Bone marrow (tissue), 2 donors: ENCODE data around the gene CXCL5.
"Not testable (repeated sequence)": the region's sequence is repeated elsewhere in the genome, so short reads cannot be mapped to it uniquely, and the experiment has no call there.

ENCODE experiments used
- DNase-seq, 2 donors: peaks; one replicate each; lab custom pipeline; 2025; lab: John Stamatoyannopoulos, UW

CXCL5 gene

DNA sequence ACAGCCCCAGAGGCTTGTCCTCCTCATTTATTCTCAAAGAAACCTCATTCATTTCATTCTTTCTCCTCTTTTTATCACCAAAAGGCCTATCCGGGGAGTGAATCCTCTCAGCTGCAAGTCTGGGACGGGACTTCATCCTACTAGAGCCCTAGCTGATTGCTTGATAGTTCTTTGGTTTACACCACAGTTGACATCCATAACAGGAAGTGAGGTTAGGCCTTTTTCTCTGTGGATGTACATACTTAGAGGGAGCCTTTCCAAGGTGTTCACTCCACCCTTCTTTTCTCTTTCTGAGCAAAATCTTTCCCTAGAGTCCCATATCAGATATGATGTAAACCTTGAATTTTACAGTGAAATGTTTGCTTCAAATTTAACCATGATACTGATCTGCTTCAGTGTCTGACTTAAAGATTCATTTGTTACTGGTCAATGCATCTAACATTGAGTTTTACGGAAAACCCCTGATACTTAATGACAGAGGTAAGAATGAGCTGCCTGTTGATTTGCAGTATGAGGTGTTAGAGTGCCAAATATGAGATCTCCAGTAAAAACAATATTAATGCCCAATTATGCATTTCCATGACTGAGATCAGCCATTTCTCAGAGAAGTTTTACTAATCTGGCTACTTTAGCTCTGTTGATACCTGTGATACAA lies 16.8 kb upstream of the CXCL5 start:
- DNase-seq = no peak

GRCh38 chr4:74014332-74014731 lies 15.9 kb upstream of the CXCL5 start:
- no peak for DNase-seq

- peak in 1 of 2 donors; percentile 9 for DNase-seq
Measured at GRCh38 chr4:74013264-74013663, 14.8 kb upstream of the CXCL5 start.

GRCh38 chr4:74012130-74012529 lies 13.7 kb upstream of the CXCL5 start:
- no peak for DNase-seq

DNA sequence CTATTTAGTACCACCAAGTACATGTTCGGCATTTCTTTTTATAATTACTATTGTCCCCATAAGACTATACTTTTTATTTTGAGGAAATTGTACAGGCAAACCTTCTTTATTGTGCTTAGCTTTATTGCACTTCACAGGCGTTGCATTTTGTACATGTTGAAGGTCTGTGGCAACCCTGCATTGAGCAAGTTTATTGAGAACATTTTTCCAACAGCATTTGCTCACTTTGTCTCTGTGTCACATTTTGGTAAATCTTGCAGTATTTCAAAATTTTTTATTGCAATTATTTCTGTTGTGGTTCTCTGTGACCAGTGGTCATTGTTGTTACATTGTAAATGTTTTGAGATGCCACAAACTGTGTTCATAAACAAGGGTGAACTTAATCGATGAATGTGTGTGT lies 10.8 kb upstream of the CXCL5 start:
- DNase-seq = no peak

DNA sequence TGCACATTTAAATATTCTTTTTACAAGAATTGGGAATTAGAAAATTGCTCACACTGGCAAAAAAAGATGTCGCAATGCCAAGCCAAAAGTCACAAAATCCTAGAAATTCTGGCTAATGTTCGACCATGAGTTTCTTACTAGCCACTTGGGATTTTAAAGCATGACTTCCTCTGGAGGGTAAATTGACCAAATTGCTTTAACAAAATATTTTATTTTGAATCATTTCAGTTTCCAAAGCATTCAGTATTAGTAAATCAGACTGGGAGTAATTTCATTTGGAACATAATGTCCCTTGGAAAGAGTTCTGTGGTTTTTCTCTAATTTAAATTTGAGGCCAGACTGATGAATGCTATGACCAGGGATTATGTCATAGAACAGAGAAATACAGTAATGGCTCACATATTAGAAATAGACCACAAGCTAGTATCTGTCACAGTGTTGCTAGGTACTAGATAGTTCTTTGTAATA lies 7.6 kb upstream of the CXCL5 start:
- DNase-seq = no peak

DNA sequence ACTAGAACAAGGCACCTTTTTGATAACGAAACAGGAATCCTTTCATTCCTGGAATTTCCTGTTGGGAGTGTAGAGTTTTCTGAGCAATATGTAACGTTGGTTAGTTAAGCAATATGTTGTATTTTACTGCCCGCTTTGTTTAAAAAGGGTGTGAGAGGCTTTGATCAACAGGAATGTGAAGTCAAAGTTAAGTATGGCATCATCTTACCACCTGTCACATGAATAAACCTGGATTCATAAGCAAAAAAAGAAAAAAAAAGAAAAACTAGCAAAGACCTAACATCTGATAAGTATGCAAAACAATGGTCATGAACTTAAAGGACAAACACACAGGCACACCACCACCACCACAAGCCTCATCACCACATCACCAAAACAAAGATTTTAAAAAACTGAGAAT lies 7.1 kb upstream of the CXCL5 start:
- no peak for DNase-seq

- DNase-seq = no peak
Measured at GRCh38 chr4:74004668-74005067, 6.2 kb upstream of the CXCL5 start.

DNA sequence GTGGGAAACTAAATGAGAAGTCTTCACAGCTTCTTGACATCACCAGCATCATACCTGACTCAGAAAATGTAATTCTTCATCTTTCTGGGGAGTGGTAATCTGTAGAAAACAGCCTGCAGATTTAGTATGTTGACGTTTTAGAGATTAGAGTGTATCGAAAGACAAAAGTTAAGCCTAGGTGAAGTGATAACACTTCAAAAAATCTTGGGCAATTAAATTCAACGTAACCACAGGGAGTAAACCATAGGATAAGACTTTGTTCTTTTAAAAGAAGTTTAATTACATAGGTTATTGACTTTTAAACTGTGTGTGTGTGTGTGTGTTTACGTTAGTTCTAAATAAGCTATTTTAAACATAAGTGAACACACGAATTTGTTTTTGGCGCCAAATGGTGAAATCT lies 1.8 kb upstream of the CXCL5 start:
- DNase-seq = no peak

- no peak for DNase-seq
Measured at GRCh38 chr4:73992050-73992449, 6.4 kb downstream of the CXCL5 start.

DNA sequence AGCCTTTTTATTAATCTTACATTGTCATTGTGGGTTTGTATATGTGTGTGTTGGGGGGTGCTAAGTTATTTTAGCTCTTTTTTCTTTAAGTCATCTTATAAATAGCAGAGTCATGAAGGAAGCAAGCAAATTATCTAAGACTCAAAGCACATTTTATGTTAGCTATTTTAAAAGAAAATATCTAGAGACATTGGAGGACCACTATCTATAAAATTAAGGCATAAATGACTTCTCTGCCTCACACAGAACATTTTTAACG lies 6.8 kb downstream of the CXCL5 start:
- no peak for DNase-seq

- no peak for DNase-seq
Measured at GRCh38 chr4:73990988-73991741, 7.3 kb downstream of the CXCL5 start.

DNA sequence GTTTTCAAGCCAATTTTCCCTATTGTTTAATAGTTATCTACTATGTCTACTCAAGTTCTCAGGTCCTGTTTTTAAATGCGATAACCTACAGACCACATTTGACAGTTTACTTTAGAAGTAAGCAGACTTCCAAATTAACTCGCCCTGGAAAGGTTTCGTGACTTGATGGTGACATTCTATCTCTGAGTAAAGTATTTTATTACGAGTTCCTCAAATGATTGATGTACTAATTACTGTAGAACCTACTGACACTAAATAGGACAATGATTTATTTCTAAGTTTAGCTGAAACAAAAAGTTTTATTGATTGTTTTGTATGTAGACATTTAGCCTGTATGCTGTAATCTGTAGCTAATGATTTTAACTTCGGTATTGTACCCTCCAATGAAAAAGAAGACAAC lies 8.5 kb downstream of the CXCL5 start:
- DNase-seq = no peak

DNA sequence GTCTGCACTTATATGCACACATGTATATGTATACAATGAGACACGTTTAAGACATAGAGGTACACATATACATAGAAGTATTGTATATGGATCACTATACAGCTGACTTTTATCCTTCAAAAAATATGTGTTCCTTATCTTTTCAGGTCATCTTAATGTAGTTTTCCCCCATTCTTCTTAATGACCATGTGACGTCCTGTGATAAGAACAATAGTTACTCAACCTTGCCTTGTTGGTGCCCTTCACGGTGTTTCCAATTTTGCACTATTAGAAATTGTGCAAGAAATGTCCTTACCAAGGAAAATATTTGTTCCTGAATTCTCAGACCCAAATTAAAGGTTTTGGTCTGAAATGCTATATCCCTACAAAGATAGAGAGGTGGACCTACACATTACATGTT lies 9.4 kb downstream of the CXCL5 start:
- no peak for DNase-seq

DNA sequence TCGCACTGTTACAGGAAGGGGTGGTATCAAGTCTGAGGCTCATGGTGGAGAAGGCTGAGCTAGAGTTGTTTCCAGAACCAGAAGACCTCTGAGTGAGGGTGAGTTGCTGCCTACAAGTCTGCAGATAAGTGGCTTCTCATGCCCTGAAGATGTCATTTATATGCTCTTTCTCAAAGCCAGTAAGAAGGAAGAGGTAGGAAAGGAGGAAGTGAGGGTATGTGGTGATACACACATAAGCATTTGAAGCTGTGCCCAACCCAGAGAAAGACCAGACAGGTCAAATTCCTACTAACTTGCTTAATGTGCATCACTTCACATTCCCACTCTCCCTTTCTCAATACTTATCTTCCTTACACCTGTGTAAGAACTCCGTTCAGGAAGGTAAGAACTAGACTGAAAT lies 10.4 kb downstream of the CXCL5 start, which contains the start of gene PPBP:
Gene PPBP (minus strand): TSS at position 130 of the 400 bp plus-strand sequence. CDS start 87 bp downstream, at position 43.
- DNase-seq = peak in 1 of 2 donors; percentile 59

- no peak for DNase-seq
Measured at GRCh38 chr4:73985528-73985852, 13.0 kb downstream of the CXCL5 start.

DNA sequence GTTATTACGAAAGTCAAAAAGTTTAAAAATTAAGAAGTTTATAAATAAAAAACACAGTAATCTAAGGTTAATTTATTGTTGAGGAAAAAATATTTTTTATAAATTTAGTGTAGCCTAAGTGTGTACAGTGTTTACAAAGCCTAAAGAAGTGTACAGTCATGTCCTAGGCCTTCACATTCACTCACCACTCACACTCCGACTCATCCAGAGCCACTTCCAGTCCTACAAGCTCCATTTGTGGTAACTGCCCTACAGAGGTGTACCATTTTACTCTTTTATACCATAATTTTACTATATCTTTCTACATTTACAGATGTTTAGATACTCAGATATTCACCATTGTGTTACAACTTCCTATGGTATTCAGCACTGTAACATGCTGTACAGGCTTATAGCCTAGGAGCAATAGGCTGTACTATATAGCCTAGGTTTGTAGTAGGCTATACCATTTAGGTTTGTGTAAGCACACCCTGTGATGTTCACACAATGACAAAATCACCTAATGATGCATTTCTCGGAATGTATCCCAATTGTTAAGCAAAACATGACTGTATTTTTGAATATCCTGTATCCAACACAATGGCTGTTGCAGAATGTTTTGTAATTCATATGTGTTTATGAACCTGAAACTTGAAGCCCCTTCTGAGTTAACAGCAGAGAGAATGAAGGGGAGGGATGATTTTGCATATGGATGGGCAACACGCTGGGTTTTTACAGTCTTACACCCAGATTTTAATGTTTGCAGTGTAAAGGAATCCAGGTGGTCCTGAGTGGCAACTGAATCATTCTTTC lies 13.5 kb downstream of the CXCL5 start:
- no peak for DNase-seq

- not testable (repeated sequence) for DNase-seq
Measured at GRCh38 chr4:73981175-73981574, 17.3 kb downstream of the CXCL5 start.

DNA sequence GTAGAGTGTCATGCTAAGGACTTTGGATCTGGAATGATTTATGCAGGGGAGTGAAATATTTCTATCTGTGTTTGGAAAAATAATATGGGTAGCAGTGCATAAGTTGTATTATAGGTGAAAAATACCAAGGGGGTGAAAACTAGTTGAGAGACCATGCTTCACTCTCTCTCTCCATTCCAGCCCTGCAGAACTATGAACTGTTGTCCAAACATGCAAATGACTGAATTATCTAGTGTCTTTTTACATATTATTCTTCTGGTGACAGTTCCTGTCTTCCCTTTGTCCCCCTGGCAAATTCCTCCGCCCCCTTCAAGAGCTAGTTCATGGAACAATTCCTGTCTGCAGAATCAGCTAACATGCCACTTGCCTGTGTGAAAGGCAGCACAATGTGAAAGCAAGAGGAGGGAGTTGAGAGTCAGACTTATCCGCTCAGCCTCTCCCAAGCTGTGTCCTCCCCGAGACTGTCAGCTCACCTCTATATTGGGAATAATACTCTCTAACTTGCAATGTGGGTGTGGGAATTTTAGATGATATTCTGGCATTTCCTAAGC lies 19.0 kb downstream of the CXCL5 start:
- no peak for DNase-seq

GRCh38 chr4:73978886-73979285 lies 19.6 kb downstream of the CXCL5 start:
- DNase-seq = peak in 1 of 2 donors; percentile 60

DNA sequence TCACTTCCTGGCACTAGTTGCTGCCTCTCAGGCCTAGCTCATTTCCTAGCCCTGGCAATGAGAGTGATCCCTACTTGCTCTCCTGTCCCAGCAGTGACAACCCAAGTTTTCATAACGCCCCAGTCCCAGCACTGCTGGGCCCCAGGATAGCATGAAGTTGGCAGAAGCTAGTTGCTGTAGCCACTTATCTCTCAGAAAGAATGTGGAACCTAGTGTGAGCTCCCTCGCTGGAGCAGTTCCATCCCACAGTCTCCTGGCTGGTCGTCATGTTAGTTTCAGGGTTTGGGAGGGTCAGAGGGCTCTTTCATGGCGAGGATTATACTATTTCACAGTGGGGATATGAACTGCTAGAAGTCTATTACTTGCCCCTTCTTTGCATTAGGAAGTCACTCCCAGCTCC lies 21.8 kb downstream of the CXCL5 start:
- no peak for DNase-seq

GRCh38 chr4:73976217-73976616 lies 22.3 kb downstream of the CXCL5 start:
- DNase-seq = no peak

GRCh38 chr4:73974352-73974751 lies 24.1 kb downstream of the CXCL5 start:
- no peak for DNase-seq
